K562 (cell line): ENCODE results near the gene OR10P1. TPM values are rescaled to one million over a fixed set of nuclear protein-coding genes. Genes with fewer than 3 reads are reported as not detected.

ENCODE experiments used
- ATAC-seq: fragments of 200-7000 bp; cut with Tn5 transposase; 3 replicates; pipeline ENCODE4 v1.9.1; 2020; ENCODE audit warnings: moderate library complexity
- BruUV-seq: library from RNA; stranded (reverse); fragments of 400-500 nt; replicated peaks from 2 replicates; lab custom pipeline; 2021; lab: Mats Ljungman, UMichigan
- CTCF ChIA-PET: fragments of 300-600 bp; formaldehyde crosslinking; extraction: SDS; loops from one replicate; lab custom pipeline; 2021; ENCODE audit warnings: low intra/inter-chr PET ratio; lab: Yijun Ruan, JAX
- POLR2A ChIA-PET: fragments of 300-600, 350-650 bp; sonication (Branson Sonifier 250); formaldehyde crosslinking; extraction: SDS; loops from one replicate; lab custom pipeline; 2021; ENCODE audit warnings: antibody characterized with exemption, inconsistent platforms; lab: Yijun Ruan, JAX
- DNase-seq, 4 experiments: peaks; one replicate each; pipeline versions ENCODE4 v3.0.0 to v3.0.0-alpha.2; 2011 to 2018; ENCODE audit warnings: low spot score in 3 of 4, mixed read lengths in 3 of 4; ENCODE audit errors: extremely low read depth in 1 of 4
- FAIRE-seq: peaks from 2 replicates; lab custom pipeline; 2011; peaks lifted over from hg19 to GRCh38; lab: Jason Lieb, UNC
- H2AFZ ChIP-seq: 2 replicates; pipeline ENCODE4 v1.6.0; 2011; ENCODE audit warnings: low read depth, low read length, control low read depth, inconsistent platforms
- H3K27ac ChIP-seq: fragments of 200-600 bp; 3 replicates; pipeline ENCODE4 v1.8.0; 2011; ENCODE audit warnings: low read depth, mild to moderate bottlenecking, control low read depth, inconsistent platforms, low read length, moderate library complexity, mixed read lengths; ENCODE audit errors: extremely low read depth
- H3K27me3 ChIP-seq, 2 experiments: fragments of 300-600 bp in 1 of 2; 2 replicates in 1 of 2; 3 replicates in 1 of 2; pipeline versions ENCODE4 v1.6.0 to v1.8.0; 2011; ENCODE audit warnings: inconsistent platforms in 2 of 2, low read length in 2 of 2, mild to moderate bottlenecking in 1 of 2, mixed read lengths in 1 of 2, moderate library complexity in 1 of 2; ENCODE audit not compliant: control insufficient read depth in 2 of 2, insufficient read depth in 2 of 2
- H3K36me3 ChIP-seq: fragments of 300-600 bp; 3 replicates; pipeline ENCODE4 v1.8.0; 2011; ENCODE audit warnings: mild to moderate bottlenecking, low read length, inconsistent platforms; ENCODE audit not compliant: control insufficient read depth, insufficient read depth
- H3K4me1 ChIP-seq, 2 experiments: fragments of 200-600 bp in 1 of 2; replicated peaks in 1 of 2; 2 replicates in 1 of 2; 3 replicates in 1 of 2; pipeline versions ENCODE4 v1.5.1 to v1.8.0; 2011; ENCODE audit warnings: inconsistent platforms in 2 of 2, low read length in 2 of 2, mild to moderate bottlenecking in 1 of 2, mixed read lengths in 1 of 2, moderate library complexity in 1 of 2; ENCODE audit not compliant: control insufficient read depth in 2 of 2, insufficient read depth in 2 of 2
- H3K4me2 ChIP-seq: 2 replicates; pipeline ENCODE4 v1.6.1; 2011; ENCODE audit warnings: low read length, control low read depth, inconsistent platforms, mixed read lengths; ENCODE audit not compliant: insufficient read depth
- H3K4me3 ChIP-seq: fragments of 200-600 bp; sonication (generic), shearing (Covaris generic); 2 replicates; pipeline ENCODE4 v1.5.1; 2016; ENCODE audit warnings: control low read depth, inconsistent platforms
- H3K79me2 ChIP-seq: fragments of 200-600 bp; 3 replicates; pipeline ENCODE4 v1.8.0; 2011; ENCODE audit warnings: low read length, inconsistent platforms; ENCODE audit not compliant: control insufficient read depth, insufficient read depth
- H3K9ac ChIP-seq, 2 experiments: 2 replicates each; pipeline versions ENCODE4 v1.6.0 to v1.6.1; 2011; ENCODE audit warnings: low read depth in 2 of 2, low read length in 2 of 2, control low read depth in 1 of 2, inconsistent platforms in 1 of 2, mild to moderate bottlenecking in 1 of 2, mixed read lengths in 1 of 2; ENCODE audit not compliant: insufficient read depth in 1 of 2
- H3K9me1 ChIP-seq: one replicate; pipeline ENCODE4 v1.6.0; 2011; ENCODE audit warnings: inconsistent platforms, mild to moderate bottlenecking, low read length, moderate library complexity; ENCODE audit not compliant: control insufficient read depth, insufficient read depth
- H3K9me3 ChIP-seq: replicated peaks from 2 replicates; pipeline ENCODE4 v1.5.1; 2011; ENCODE audit warnings: low read depth, low read length, inconsistent platforms; ENCODE audit not compliant: control insufficient read depth, insufficient read depth
- H4K20me1 ChIP-seq: replicated peaks from 2 replicates; pipeline ENCODE4 v1.6.1; 2011; ENCODE audit warnings: low read length, inconsistent platforms, mixed read lengths; ENCODE audit not compliant: control insufficient read depth, insufficient read depth
- BRD9 ChIP-seq: fragments of 450-650 bp; IDR thresholded peaks from 2 replicates; pipeline ENCODE4 v1.6.1; 2018; ENCODE audit warnings: low read depth; ENCODE audit not compliant: partially characterized antibody
- CHD2 ChIP-seq: IDR thresholded peaks from 2 replicates; pipeline ENCODE4 v1.6.1; 2011; ENCODE audit warnings: low read depth, low read length
- CTCF ChIP-seq, 3 experiments: IDR thresholded peaks in 2 of 3; conservative IDR thresholded peaks in 1 of 3; 2 replicates each; pipeline ENCODE4 v1.5.1; 2011 to 2012; ENCODE audit warnings: low read length in 3 of 3, mild to moderate bottlenecking in 3 of 3, control low read depth in 2 of 3, improper control_type of control experiment in 1 of 3, inconsistent platforms in 1 of 3, low read depth in 1 of 3, mixed read lengths in 1 of 3, moderate library complexity in 1 of 3; ENCODE audit not compliant: insufficient read depth in 2 of 3
- E2F5 ChIP-seq: sonication (generic); formaldehyde crosslinking; IDR thresholded peaks from 2 replicates; pipeline ENCODE4 v1.8.0; 2022; ENCODE audit warnings: mild to moderate bottlenecking, missing genetic modification reagents
- ERF ChIP-seq: fragments of 450-650 bp; formaldehyde crosslinking; IDR thresholded peaks from 2 replicates; pipeline ENCODE4 v1.4.0; 2020; ENCODE audit warnings: mild to moderate bottlenecking, mixed read lengths
- GATA2 ChIP-seq: sonication (generic); formaldehyde crosslinking; IDR thresholded peaks from 2 replicates; pipeline ENCODE4 v1.4.0; 2020; ENCODE audit warnings: mild to moderate bottlenecking, missing genetic modification reagents
- HOMEZ ChIP-seq: fragments of 250-450 bp; sonication (Bioruptor Pico); IDR thresholded peaks from 2 replicates; pipeline ENCODE4 v1.4.0; 2020; ENCODE audit warnings: mild to moderate bottlenecking, moderate library complexity
- ID3 ChIP-seq, 2 experiments: fragments of 250-450 bp in 1 of 2; fragments of 450-650 bp in 1 of 2; sonication (Bioruptor Pico) in 1 of 2; IDR thresholded peaks; 2 replicates each; pipeline versions ENCODE4 v1.6.1 to v1.8.0; 2016 to 2021; ENCODE audit warnings: mild to moderate bottlenecking in 2 of 2, moderate library complexity in 2 of 2, missing compliant biosample characterization in 1 of 2, missing genetic modification characterization in 1 of 2
- IRF2 ChIP-seq: sonication (generic); formaldehyde crosslinking; IDR thresholded peaks from 2 replicates; pipeline ENCODE4 v1.8.1; 2022; ENCODE audit warnings: mild to moderate bottlenecking, missing genetic modification reagents
- JUN ChIP-seq, 2 experiments: sonication (generic) in 1 of 2; formaldehyde crosslinking in 1 of 2; IDR thresholded peaks; 2 replicates each; pipeline versions ENCODE4 v1.6.1 to v1.8.0; 2012 to 2022; ENCODE audit warnings: borderline replicate concordance in 2 of 2, mild to moderate bottlenecking in 2 of 2, improper control_type of control experiment in 1 of 2, low read depth in 1 of 2, low read length in 1 of 2, missing genetic modification reagents in 1 of 2
- MCM3 ChIP-seq: fragments of 450-650 bp; IDR thresholded peaks from 2 replicates; pipeline ENCODE4 v1.6.1; 2016
- MYNN ChIP-seq, 2 experiments: sonication (generic); formaldehyde crosslinking in 1 of 2; IDR thresholded peaks; 2 replicates each; pipeline versions ENCODE4 v1.5.0 to v1.6.1; 2016 to 2020; ENCODE audit warnings: antibody characterized with exemption in 1 of 2, missing genetic modification reagents in 1 of 2
- PCBP2 ChIP-seq: fragments of 200-400 bp; formaldehyde crosslinking; IDR thresholded peaks from 2 replicates; pipeline ENCODE4 v1.6.1; 2018; ENCODE audit warnings: low read length, low read depth, mild to moderate bottlenecking, moderate library complexity; ENCODE audit not compliant: poor library complexity, severe bottlenecking
- SAFB ChIP-seq: fragments of 200-400 bp; formaldehyde crosslinking; IDR thresholded peaks from 2 replicates; pipeline ENCODE4 v1.6.1; 2017; ENCODE audit warnings: low read depth, low read length, borderline replicate concordance
- SP1 ChIP-seq: sonication (generic); formaldehyde crosslinking; IDR thresholded peaks from 2 replicates; pipeline ENCODE4 v1.8.1; 2022; ENCODE audit warnings: mild to moderate bottlenecking, missing genetic modification reagents
- ZNF445 ChIP-seq: fragments of 250-450 bp; sonication (Bioruptor Pico); IDR thresholded peaks from 2 replicates; pipeline ENCODE4 v1.4.0; 2020; ENCODE audit warnings: low read depth, mild to moderate bottlenecking, moderate library complexity
- ZNF551 ChIP-seq: fragments of 250-450 bp; sonication (Bioruptor Pico); IDR thresholded peaks from 2 replicates; pipeline ENCODE4 v1.5.0; 2021; ENCODE audit warnings: mild to moderate bottlenecking, moderate library complexity
- ZNF707 ChIP-seq: fragments of 250-450 bp; sonication (Bioruptor Pico); conservative IDR thresholded peaks from 2 replicates; pipeline ENCODE4 v1.8.0; 2022; ENCODE audit warnings: inconsistent platforms, mild to moderate bottlenecking, moderate library complexity
- ZNF77 ChIP-seq: fragments of 250-450 bp; sonication (Bioruptor Pico); IDR thresholded peaks from 2 replicates; pipeline ENCODE4 v1.5.0; 2020
- WGBS: fragments of 100-300 bp; shearing (Covaris generic); methylation state at CpG from one replicate; pipeline ENCODE4 v1.1.6; 2016; ENCODE audit warnings: low coverage, mixed read lengths; ENCODE audit not compliant: insufficient coverage; ENCODE audit errors: missing lambda C conversion rate; 5-methylcytosine and 5-hydroxymethylcytosine counted together
- in situ Hi-C: fragments of 300-500 bp; cut with MboI; formaldehyde crosslinking; loops from 4 replicates; pipeline ENCODE4 v1.15.0; 2018; ENCODE audit warnings: inconsistent platforms, mixed read lengths
- intact Hi-C: fragments of 100-400 bp; cut with micrococcal nuclease; formaldehyde crosslinking; loops from 2 replicates; pipeline ENCODE4 v1.14.2; 2022
- polyA plus RNA-seq, 8 experiments: library from polyadenylated mRNA; depleted of rRNA in 4 of 8; stranded (reverse) in 5 of 8; unstranded in 3 of 8; fragments of >200 nt; fragmentation: Nextera tagmentation in 2 of 8; fragmentation: Illumina TruSeq in 1 of 8; extraction: Ambion mirVana in 2 of 8; extraction: Trizol in 1 of 8; gene quantifications; 2 replicates each; pipeline versions ENCODE4 v1.2.1 to v1.2.3, GENCODE V29; 2011 to 2014; ENCODE audit warnings: inconsistent platforms in 1 of 8, missing spikeins in 1 of 8
- total RNA-seq, 7 experiments: library from RNA; depleted of rRNA in 6 of 7; stranded (reverse); fragments of >200 nt in 6 of 7; fragmentation: Illumina TruSeq in 2 of 7; extraction: Trizol in 2 of 7; gene quantifications; 2 replicates each; pipeline versions ENCODE4 v1.2.1 to v1.2.3, GENCODE V29; 2011 to 2021; ENCODE audit warnings: low replicate concordance in 1 of 7

OR10P1 gene
- total and polyA plus RNA-seq, 9 of the 15 experiments (the other 6 are each of a cell fraction or from before 2014, with no cell fraction given) = not detected

- 9% methylated on average over 1 of the region's 1 CpG for WGBS
- no peaks in the 10 kb centered on the region for H3K9me1 ChIP-seq
- in situ Hi-C loops = no loop called here
- H3K4me2 ChIP-seq = no peak overlapping the region
- H3K27ac ChIP-seq = no peak overlapping the region
- H2AFZ ChIP-seq = no peak overlapping the region
- no peaks in the 10 kb centered on the region for H3K36me3 ChIP-seq
- no peaks in the 10 kb centered on the region for H4K20me1 ChIP-seq
- no peak overlapping the region for H3K4me3 ChIP-seq
- no TSS peak for BruUV-seq
- CTCF ChIA-PET = no interaction called here
- peaks cover 2 to 5% of the 10 kb centered on the region in 2 experiments; a peak in 1 of 5 replicates for H3K27me3 ChIP-seq
- peaks cover 0 to 11% of the 10 kb centered on the region in 2 experiments; a peak in 3 of 5 replicates for H3K4me1 ChIP-seq
- no peaks in the 10 kb centered on the region for H3K79me2 ChIP-seq
- no peaks in the 10 kb centered on the region for H3K9me3 ChIP-seq
- intact Hi-C loops = no loop called here
- FAIRE-seq (no peak), ATAC-seq (no peak), DNase-seq (no peak)
- H3K9ac ChIP-seq = no peak overlapping the region
- POLR2A ChIA-PET = interaction anchor here (0.5 kb wide), 1 partner anchor 109 kb away, joined by 5 read pairs; no protein-coding TSS in a partner anchor
- TF ChIP-seq ZNF445 (CRISPR knock-in tag) (no peak), IRF2 (CRISPR knock-in tag) (no peak), ERF (no peak), CTCF (IDR thresholded peaks at IDR 0.05 in 2 of 3, conservative IDR thresholded peaks at IDR 0.05 in 1 of 3; ENCODE audit: insufficient read depth in 2 of 3, low read depth in 1 of 3, low read length in 3 of 3) (no peak), PCBP2 (no peak), ID3 (CRISPR knock-in tag; IDR thresholded peaks at IDR 0.05) (no peak), ID3 (tag; IDR thresholded peaks at IDR 0.05) (no peak), SP1 (CRISPR knock-in tag) (no peak), JUN (IDR thresholded peaks at IDR 0.05; ENCODE audit: borderline replicate concordance, low read depth, low read length) (no peak), JUN (CRISPR knock-in tag; IDR thresholded peaks at IDR 0.05; ENCODE audit: borderline replicate concordance) (no peak), ZNF707 (CRISPR knock-in tag) (no peak), CHD2 (no peak), MYNN (IDR thresholded peaks at IDR 0.05) (no peak), MYNN (CRISPR knock-in tag; IDR thresholded peaks at IDR 0.05) (no peak), HOMEZ (CRISPR knock-in tag) (no peak), ZNF551 (CRISPR knock-in tag) (no peak), ZNF77 (CRISPR knock-in tag) (no peak), E2F5 (CRISPR knock-in tag) (no peak), GATA2 (CRISPR knock-in tag) (no peak), MCM3 (no peak), BRD9 (no peak), SAFB (no peak)
These were observed 26.7 kb downstream of the OR10P1 start for GRCh38 chr12:55663391-55663790.
